ENCODE measurements around the gene SH2D6.

DNA sequence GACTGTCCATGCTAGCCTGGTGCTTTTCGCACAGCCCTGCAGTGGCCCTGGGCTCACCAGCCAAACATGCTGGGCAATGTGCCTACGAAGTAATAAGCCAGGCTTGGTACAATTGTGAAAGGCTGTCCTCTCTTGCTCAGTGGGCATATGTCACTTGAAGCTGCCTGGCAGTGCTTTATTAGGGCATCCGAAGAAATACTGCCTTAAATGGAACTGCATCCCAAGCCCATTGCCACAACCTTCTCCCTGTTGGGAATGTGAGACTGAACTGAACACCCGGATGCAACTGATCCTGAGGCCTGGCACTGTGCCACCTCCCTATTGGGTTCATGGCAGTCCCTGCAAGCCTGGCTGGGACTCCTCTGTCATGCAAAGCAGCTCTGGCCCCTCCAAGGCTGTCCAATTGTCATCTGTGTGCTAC is 24.2 kb upstream of the SH2D6 start:
- TF ChIP-seq EZH2phosphoT487 (IDR thresholded peaks at IDR 0.05; ENCODE audit: insufficient read depth, low read depth) (no peak), EZH2 (IDR thresholded peaks at IDR 0.05; ENCODE audit: insufficient read depth, poor library complexity, severe bottlenecking) (no peak)

All from GM23248 (cell line).